Activated CD4-positive, alpha-beta T cell treated with anti-CD3 and anti-CD28 coated beads, Interleukin-2, amount 10 ng/mL, durations not matched to agents 24 days and 14 days (primary cell): Measurements from ENCODE around the gene ALAD. TPM values are rescaled to one million over a fixed set of nuclear protein-coding genes. Genes with fewer than 3 reads are reported as not detected.
"Not testable (repeated sequence)": the region's sequence is repeated elsewhere in the genome, so short reads cannot be mapped to it uniquely, and the experiment has no call there.

Source experiments
- DNase-seq: peaks from one replicate; pipeline ENCODE4 v3.0.0; 2022
- H3K27ac Mint-ChIP-seq: one replicate; pipeline ENCODE4 v1.8.0; 2022; ENCODE audit warnings: mild to moderate bottlenecking, mixed read lengths
- H3K27me3 Mint-ChIP-seq: one replicate; pipeline ENCODE4 v1.8.0; 2022; ENCODE audit warnings: mixed read lengths
- H3K36me3 Mint-ChIP-seq: one replicate; pipeline ENCODE4 v1.8.0; 2022; ENCODE audit warnings: low read depth, mild to moderate bottlenecking, mixed read lengths
- H3K4me1 Mint-ChIP-seq: one replicate; pipeline ENCODE4 v1.8.0; 2021; ENCODE audit warnings: mixed read lengths
- H3K4me3 Mint-ChIP-seq: one replicate; pipeline ENCODE4 v1.8.0; 2022; ENCODE audit warnings: mild to moderate bottlenecking, moderate library complexity, mixed read lengths
- H3K9me3 Mint-ChIP-seq: one replicate; pipeline ENCODE4 v1.8.0; 2021; ENCODE audit warnings: mixed read lengths
- intact Hi-C: fragments of 100-400 bp; cut with micrococcal nuclease; formaldehyde crosslinking; loops from one replicate; pipeline ENCODE4 v1.15.1; 2023
- total RNA-seq: library from RNA; stranded (reverse); gene quantifications from 2 replicates; pipeline ENCODE4 v1.2.3, GENCODE V29; 2022

ALAD gene
- total RNA-seq, 1 donor from 2014 or later: 24.9 TPM

DNA sequence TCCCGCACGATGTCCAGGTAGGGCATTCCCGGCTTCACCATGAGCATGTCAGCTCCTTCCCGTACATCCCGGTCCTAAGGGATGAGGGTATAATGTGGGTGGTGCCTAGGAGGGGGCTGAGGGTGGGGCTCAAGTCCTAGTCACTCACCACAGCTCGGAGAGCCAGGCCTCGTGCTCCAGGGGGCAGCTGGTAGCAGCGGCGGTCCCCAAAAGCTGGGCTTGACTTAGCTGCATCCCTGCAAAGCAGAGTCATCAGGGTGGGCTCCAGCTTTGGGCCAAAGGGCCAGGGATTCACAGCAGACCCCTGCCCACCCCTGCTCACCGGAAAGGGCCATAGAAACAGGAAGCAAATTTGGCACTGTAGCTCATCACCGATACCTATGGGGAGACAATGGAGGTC is 11.6 kb downstream of the ALAD start:
- Mint-ChIP-seq H3K4me1 (no peaks in the 10 kb centered on the region), H3K27ac (no peak overlapping the region), H3K36me3 (peaks cover 26% of the 10 kb centered on the region), H3K27me3 (no peaks in the 10 kb centered on the region), H3K4me3 (no peak overlapping the region), H3K9me3 (no peaks in the 10 kb centered on the region)
- intact Hi-C loops: no loop called here
- no peak for DNase-seq

DNA sequence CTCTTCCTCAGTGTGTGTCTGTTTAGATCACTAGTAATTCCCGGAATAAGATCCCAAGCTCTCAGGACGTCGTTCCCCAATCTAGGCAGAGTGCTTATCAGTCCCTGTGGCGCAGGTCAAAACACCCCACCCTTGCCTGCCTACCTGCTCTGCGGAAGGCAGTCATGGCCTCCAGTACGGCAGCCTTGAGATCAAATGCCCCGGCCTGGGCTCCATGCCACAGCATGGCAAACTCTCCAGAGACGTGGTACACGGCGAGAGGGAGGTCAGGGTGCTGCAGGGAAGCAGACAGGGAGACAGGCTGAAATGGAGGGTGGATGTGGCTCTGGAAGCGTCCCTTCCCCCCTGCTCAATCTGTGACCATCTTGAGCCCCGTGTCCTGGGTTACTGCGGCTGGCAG is 12.3 kb downstream of the ALAD start:
- intact Hi-C loops: no loop called here
- no peak overlapping the region for H3K27ac Mint-ChIP-seq
- no peak overlapping the region for H3K4me3 Mint-ChIP-seq
- no peaks in the 10 kb centered on the region for H3K9me3 Mint-ChIP-seq
- no peaks in the 10 kb centered on the region for H3K27me3 Mint-ChIP-seq
- H3K36me3 Mint-ChIP-seq: peaks cover 26% of the 10 kb centered on the region
- no peak for DNase-seq
- no peaks in the 10 kb centered on the region for H3K4me1 Mint-ChIP-seq

DNA sequence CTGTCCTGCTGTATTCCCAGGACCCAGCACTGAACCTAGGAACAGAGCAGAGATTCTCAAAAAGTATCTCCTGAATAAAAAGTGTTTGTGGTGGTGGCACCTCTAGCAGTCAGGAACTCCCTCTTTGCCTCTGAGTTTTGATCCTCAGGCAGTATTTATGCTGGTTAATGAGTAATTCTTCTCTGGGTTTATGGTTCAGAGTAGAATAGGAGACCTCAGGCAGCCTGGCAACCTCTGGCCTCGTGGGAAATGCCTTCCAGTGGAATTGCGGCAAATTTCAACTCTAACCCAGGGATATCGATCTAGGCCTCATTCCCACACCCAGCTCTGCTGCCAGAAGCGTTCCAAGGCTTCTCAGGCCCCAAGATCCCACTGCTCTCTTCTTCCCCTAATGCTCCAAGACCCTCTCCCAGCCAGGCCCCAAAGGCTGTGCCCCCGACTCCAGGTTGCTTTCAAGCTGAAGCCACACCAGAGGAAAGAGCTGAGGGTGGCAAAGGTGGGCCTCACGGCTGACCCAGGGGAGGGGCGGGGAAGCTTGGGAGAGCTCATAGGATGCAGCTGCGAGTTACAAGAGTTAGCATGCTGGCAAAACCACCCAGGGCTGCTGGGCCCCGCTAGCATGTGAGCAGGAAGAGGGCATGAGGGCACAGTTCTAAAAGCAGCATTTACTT is 13.4 kb downstream of the ALAD start:
- Mint-ChIP-seq H3K27me3 (no peaks in the 10 kb centered on the region), H3K9me3 (no peaks in the 10 kb centered on the region), H3K4me3 (no peak overlapping the region), H3K27ac (no peak overlapping the region), H3K36me3 (peaks cover 21% of the 10 kb centered on the region), H3K4me1 (no peaks in the 10 kb centered on the region)
- DNase-seq: no peak
- intact Hi-C loops: no loop called here

DNA sequence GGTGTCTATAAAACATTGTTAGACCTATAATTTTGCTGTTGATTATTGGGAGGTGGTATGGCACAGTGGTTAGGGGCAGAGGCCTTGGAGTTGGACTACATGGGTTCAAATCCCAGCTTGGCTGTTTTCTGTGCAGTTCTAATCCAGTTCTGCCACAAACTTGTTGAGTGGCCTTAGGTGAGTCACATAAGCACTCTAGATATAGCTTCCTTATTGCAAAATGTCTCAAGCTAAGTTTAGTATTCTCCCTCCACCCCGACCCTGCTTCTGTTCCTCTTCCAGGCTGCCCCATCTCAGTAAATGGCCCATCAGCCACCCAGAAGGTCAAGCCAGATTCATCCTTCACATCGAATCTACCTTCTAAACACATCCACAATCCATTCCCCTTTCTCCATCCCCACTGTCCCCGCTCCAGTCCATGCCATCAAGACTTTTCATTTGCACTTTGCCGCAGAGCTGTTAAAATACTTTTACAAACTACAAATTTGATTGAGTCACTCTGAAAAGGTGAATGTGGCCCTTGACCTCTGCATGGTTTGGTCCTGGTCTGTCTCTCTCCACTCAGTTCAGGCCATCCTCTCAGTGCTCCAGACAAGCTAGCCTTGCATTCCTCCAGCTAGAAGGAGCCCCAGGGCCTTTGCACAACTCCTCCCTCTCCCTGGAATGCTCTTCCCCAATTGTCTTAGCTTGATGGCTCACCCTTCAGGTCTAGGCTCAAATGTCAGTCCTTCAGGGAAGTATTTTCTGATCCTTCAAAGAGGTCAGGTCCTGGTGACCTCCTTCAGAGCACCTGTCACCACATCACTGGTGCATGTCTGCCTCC is 14.3 kb downstream of the ALAD start:
- intact Hi-C loops: no loop called here
- Mint-ChIP-seq H3K27ac (no peak overlapping the region), H3K4me1 (no peaks in the 10 kb centered on the region), H3K36me3 (peaks cover 21% of the 10 kb centered on the region), H3K27me3 (no peaks in the 10 kb centered on the region), H3K4me3 (no peak overlapping the region), H3K9me3 (no peaks in the 10 kb centered on the region)
- no peak for DNase-seq

DNA sequence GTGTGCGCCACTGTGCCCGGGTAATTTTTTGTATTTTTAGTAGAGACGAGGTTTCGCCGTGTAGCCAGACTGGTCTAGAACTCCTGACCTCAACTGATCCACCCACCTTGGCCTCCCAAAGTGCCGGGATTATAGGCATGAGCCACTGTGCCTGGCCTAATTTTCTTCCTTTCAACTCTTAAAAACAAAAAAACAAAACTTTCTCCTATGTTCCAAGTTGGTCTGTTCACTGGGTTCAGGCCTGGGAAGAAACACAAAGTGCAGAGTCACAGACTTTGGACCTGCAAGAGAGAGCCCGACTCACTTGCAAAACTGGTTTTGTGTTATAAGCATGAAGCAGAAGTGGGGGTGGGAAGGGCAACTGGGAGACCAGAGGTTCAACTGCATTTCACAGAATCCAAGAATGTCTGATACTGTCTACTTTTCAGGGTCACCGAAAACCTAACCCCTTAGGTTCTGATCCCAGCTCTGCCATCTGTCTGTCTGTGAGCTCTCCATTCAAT is 19.1 kb downstream of the ALAD start:
- Mint-ChIP-seq H3K4me1 (peaks cover 5% of the 10 kb centered on the region), H3K36me3 (peaks cover 5% of the 10 kb centered on the region), H3K4me3 (no peak overlapping the region), H3K27me3 (no peaks in the 10 kb centered on the region), H3K27ac (no peak overlapping the region), H3K9me3 (no peaks in the 10 kb centered on the region)
- intact Hi-C loops: no loop called here
- no peak for DNase-seq

DNA sequence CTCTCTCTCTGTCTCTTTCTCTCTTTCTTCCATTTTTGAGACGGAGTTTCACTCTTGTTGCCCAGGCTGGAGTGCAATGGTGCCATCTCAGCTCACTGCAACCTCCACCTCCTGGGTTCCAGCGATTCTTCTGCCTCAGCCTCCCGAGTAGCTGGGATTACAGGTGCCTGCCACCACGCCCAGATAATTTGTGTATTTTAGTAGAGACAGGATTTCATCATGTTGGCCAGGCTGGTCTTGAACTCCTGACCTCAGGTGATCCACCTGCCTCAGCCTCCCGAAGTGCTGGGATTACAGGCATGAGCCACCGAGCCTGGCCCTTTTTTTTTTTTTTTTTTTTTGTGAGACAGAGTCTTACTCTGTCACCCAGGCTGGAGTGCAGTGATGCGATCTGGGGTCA is 19.6 kb downstream of the ALAD start:
- H3K9me3 Mint-ChIP-seq, H3K4me1 Mint-ChIP-seq, H3K27ac Mint-ChIP-seq, intact Hi-C loops, H3K4me3 Mint-ChIP-seq, H3K36me3 Mint-ChIP-seq, H3K27me3 Mint-ChIP-seq, DNase-seq: not testable (repeated sequence)

DNA sequence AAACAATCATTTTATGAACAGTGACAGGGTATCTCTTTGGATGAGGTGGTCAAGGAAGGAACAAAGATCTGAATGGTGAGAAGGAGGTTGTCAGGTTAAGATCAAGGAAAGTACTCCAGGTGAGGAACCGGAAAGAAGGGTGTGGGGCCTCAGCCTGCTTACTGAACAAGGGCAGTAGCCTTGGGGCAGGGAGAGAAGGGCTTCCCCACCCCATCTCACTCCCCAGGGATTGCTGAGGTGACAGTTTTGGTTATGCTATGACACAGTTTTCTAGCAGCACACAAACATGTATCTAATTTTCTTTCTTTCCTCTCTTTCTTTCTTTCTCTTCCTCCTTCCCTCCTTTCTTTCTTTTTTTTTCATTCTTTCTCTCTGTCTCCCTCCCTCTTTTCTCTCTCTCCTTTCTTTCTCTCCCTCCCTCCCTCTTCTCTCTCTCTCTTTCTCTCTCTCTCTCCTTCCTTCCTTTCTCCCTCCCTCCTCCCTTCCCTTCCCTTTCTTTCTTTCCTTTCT is 20.2 kb downstream of the ALAD start:
- no peak for DNase-seq
- peaks cover 5% of the 10 kb centered on the region for H3K4me1 Mint-ChIP-seq
- intact Hi-C loops: no loop called here
- no peak overlapping the region for H3K4me3 Mint-ChIP-seq
- no peaks in the 10 kb centered on the region for H3K27me3 Mint-ChIP-seq
- peaks cover 3% of the 10 kb centered on the region for H3K36me3 Mint-ChIP-seq
- no peaks in the 10 kb centered on the region for H3K9me3 Mint-ChIP-seq
- no peak overlapping the region for H3K27ac Mint-ChIP-seq

DNA sequence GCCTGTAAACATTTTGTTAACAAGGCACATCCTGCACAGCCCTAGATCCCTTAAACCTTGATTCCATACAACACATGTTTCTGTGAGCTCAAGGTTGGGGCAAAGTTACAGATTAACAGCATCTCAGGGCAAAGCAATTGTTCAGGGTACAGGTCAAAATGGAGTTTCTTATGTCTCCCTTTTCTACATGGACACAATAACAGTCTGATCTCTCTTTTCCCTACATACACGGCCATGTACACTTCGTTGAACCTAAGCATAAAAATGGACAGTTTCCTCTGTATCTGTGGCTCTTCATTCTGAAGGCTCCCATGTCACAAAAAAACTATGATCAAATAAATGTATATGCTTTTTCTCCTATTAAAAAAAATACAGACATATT is 21.3 kb downstream of the ALAD start:
- H3K27ac Mint-ChIP-seq, DNase-seq, intact Hi-C loops, H3K9me3 Mint-ChIP-seq, H3K4me3 Mint-ChIP-seq, H3K36me3 Mint-ChIP-seq, H3K27me3 Mint-ChIP-seq: not testable (repeated sequence)
- peaks cover 15% of the 10 kb centered on the region for H3K4me1 Mint-ChIP-seq

DNA sequence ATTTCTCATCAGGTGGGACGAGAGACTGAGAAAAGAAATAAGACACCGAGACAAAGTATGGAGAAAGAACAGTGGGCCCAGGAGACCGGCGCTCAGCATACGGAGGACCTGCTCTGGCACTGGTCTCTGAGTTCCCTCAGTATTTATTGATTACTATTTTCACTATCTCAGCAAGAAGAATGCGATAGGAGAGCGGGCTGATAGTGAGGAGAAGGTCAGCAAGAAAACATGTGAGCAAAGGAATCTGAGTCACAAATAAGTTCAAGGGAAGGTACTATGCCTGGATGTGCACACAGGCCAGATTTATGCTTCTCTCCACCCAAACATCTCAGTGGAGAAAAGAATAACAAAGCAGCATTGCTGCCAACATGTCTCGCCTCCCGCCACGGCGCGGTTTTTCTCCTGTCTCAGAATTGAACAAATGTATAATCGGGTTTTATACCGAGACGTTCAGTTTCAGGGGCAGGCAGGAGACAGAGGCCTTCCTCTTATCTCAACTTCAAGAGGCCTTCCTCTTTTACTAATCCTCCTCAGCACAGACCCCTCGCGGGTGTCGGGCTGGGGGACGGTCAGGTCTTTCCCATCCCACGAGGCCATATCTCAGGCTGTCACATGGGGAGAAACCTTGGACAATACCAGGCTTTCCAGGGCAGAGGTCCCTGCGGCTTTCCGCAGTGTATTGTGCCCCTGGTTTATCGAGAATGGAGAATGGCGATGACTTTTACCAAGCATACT is 21.8 kb downstream of the ALAD start:
- H3K27ac Mint-ChIP-seq, intact Hi-C loops, H3K9me3 Mint-ChIP-seq, H3K36me3 Mint-ChIP-seq, H3K27me3 Mint-ChIP-seq, DNase-seq, H3K4me3 Mint-ChIP-seq: not testable (repeated sequence)
- H3K4me1 Mint-ChIP-seq: peaks cover 15% of the 10 kb centered on the region

DNA sequence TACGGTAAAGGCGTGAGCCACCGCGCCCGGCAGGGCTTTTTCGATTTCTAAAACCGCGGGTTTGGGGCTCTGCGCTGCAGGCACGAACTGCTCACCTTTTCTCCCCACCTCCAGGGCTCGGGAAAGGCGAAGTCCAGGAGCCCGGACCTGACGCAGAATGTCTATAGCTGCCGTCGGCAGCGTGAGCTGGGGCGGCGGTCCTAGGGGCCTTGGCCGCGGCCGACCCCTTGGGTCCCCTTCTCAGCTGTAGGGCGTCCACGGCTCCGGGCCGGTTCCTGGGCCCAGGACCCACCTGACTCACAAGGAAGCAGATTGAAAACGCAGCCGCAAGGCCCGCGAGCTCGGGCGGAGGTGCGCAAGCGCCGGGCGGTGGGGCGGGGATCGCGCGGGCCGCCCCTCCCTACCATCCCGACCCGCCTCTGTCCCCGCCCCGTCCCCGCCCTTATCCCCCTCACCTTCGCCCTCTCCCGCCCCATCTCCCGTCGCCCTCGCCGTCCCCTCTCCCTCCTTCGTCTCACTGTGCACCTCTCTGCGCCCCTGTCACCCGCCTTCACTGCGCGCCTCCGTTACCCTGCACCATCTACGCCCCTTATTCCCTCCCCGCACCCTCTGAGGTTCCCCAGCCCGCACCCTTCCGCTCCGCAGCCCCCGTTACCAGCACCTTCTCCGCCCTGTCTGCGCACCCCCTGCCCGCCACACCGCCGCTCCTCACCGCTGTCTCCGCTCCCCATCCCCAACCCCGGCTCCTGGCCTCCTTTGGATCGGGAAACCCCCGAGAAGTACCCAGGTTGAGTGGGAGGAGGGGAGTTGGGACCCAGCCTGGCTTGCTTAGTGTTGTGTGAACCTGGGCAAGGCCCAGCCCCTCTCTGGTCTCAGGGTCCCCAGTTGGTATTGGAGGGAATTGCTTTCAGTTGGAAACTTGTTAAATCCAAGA is 24.2 kb downstream of the ALAD start, which contains the start of gene HDHD3:
HDHD3 (minus strand) TSS at position 353 of the 934 bp plus-strand sequence. CDS start 2,632 bp downstream, outside the sequence.
- Mint-ChIP-seq H3K36me3 (peaks cover 14% of the 10 kb centered on the region), H3K4me1 (peaks cover 15% of the 10 kb centered on the region), H3K27ac (peak within 1 kb of the TSS; percentile 83), H3K4me3 (peak within 1 kb of the TSS; percentile 92), H3K9me3 (no peaks in the 10 kb centered on the region), H3K27me3 (no peaks in the 10 kb centered on the region)
- intact Hi-C loops: loop anchor here (1.0 to 2.0 kb wide), 6 partner anchors 24 to 156 kb away; partner anchors contain the start of genes ALAD, C9orf43, FKBP15 and POLE3
- DNase-seq: peak; percentile 95

DNA sequence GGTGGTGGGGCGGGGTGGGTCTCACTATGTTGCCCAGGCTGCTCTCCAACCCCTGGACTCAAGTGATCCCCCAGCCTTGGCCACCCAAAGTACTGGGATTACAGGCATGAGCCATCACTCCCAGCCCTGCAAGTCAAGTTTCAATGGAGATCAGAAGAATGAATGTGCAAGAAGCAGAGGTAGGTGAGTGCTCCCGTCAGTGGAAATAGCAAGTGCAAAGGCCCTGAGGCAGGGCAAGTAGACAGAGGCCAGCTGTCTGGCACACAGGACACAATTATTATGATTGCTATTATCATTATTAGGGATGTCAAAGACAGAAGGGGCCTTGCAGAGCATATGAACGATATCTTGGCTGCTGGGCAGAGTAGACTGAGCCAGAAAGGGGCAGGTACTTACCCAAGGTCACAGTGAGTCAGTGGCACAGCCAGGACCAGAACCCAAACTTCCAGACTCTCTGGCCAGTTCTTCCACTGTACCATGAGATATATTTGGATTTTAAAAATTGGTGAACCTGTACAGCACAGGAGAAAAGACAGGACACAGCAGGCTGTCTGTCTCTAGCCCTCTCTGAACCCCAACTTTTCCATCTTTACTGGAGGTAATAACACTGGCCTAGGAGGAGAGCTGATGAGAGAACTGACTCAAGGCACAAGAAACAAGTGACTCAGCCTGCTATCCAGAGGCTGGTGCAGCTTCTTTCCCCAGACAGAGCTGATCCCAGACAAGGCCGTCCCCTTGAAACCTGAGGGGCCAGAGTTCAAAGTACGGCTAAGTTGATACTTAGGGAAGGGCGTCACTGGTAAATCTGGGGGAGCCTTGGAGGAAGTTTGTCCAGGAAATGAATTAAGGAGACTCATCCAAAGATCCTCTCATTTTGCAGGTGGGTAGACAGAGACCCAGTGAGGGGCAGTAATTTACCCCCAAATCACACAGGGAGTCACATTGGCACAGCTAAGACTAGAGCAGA is 25.7 kb downstream of the ALAD start:
- peak overlapping the region; percentile 92 for H3K4me3 Mint-ChIP-seq
- peak overlapping the region; percentile 83 for H3K27ac Mint-ChIP-seq
- intact Hi-C loops: loop anchor here (2.0 kb wide), 2 partner anchors 25 to 35 kb away; partner anchors contain the start of genes ALAD and WDR31
- H3K9me3 Mint-ChIP-seq: no peaks in the 10 kb centered on the region
- H3K36me3 Mint-ChIP-seq: peaks cover 16% of the 10 kb centered on the region
- peaks cover 12% of the 10 kb centered on the region for H3K4me1 Mint-ChIP-seq
- H3K27me3 Mint-ChIP-seq: no peaks in the 10 kb centered on the region
- no peak for DNase-seq
